Muscle of back (tissue), 11 donors: ENCODE results near the gene YPEL2. TPM values are rescaled to one million over a fixed set of nuclear protein-coding genes. Genes with fewer than 3 reads are reported as not detected.
A peak's percentile ranks its signal among the peaks of the same experiment; 100 is the strongest.

Source experiments
- DNase-seq, 3 donors: peaks; one replicate each; pipeline versions ENCODE4 v3.0.0 to v3.0.0-alpha.2; 2013
- polyA plus RNA-seq, 10 donors: library from polyadenylated mRNA; unstranded; fragments of 120-200 nt; gene quantifications; one replicate each; pipeline ENCODE4 v1.2.1, GENCODE V29; 2013; ENCODE audit not compliant: insufficient read length in 10 of 10

Gene YPEL2
- polyA plus RNA-seq, 10 donors: 10.8 to 17.4 (median 14.4) TPM

- DNase-seq: peak; percentile 53 to 83 (median 70)
These were observed 2.0 kb upstream of the YPEL2 start for GRCh38 chr17:59329176-59330052.

GRCh38 chr17:59330053-59330942 is 1.2 kb upstream of the YPEL2 start:
- peak in 1 of 3 donors; percentile 48 for DNase-seq

DNA sequence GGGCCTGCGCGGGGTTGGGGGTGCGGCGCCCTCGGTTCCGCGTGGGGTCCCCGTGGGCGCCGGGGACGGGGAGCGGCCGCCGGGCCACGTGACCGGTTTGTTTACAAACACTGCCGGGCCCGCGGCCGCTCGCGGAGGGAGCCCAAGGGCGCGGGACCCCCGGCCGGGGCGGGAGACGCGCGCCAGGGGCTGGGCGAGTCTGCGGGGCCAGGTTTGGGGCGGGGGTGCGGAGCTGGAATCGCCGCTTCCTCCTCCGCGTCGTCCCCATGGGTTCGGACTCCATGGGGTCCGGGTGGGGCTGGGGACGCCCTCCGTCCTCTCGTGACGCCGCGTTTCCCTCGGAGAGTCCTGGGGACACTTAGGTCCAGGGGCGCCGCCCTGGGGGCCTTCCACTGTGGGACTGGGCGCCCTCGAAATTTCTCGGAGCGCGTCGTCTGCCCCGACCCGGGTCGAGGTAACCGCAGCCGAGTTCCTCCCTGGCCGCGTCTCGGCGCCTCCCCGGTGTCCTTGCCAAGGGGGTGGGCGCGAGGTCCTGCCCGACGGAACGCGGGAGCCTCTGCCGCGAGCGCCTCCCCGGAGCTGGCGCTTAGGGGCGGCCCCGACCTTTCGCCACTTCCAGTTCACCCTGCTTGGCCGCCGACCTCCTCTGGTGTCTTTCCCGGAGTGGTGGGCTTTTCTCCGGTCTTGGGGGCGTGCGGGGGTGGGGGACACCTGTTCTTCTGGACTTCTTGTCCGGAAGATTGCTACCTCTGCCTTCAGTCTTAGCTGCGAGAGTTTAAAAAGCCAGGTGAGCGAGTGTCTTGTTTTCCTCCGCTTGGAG is 684 bp downstream of the YPEL2 start:
- peak in 2 of 3 donors; percentile 30 to 68 for DNase-seq

DNA sequence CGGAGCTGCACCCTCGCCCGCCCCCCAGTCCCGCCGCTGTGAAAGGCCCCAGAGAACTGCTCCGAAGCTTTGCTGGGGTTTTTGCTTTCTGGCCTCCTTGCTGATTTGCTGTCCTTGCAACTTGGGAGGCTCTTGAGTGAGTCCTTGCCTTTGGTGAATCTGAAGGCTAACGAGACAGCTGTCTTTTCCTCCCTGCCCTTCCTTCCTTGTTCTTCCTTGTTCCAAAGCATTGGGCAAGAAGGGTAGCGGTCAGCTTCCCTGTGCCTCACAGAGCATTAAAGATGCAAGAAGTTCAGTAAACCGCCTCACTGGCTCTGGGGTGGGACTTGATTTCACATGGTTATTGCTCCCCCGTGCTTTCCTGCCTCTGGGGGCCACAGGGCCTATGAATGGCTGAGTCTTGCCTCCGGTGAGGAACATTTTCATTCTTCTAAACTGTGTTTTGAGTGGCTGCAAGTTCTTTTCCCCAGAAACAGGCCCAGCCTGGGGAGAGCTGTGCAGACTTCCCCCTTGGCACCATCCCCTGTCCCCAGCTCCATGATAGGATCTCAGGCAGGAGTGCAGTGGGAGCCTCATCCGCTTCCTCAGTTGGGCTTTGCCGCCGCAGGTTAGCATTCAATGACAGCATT is 1.4 kb downstream of the YPEL2 start:
- peak in 2 of 3 donors; percentile 29 to 51 for DNase-seq

DNA sequence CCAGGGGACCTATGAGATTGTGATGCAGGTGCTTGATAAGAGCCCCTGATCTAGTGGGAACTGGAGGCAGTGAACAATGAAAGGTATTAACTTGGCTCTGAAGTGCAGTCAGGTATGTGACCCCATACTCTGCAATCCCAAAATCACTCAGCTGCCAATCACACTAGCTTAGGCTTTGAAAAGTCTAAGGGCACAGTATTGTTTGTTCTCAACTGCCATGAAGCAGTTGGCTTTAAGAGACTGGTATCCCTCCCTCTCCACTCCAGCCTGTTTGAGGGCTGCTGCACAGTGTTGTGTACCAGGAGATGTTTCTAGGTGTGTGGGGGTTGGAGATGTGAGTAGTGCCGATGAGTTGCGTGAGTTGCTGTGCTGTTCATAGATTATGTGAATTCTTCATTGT is 2.4 kb downstream of the YPEL2 start:
- no peak for DNase-seq

DNA sequence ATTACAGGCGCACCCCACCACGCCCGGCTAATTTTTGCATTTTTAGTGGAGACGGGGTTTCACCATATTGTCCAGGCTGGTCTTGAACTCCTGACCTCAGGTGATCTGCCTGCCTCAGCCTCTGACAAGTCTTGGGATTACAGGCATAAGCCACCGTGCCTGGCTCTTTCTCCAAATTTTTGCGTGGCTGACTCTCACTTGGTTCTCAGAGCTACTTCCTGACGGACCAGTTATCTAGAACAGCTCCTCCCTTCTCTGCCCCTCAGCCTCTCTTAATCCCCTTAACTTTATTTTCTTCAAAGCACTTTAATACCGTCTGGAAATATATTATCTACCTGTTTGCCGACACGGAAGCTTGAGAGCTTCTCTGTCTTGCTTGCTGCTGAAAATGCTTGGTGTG is 4.2 kb downstream of the YPEL2 start:
- DNase-seq: no peak

- DNase-seq: no peak
These were observed 6.4 kb downstream of the YPEL2 start for GRCh38 chr17:59337741-59338299.

GRCh38 chr17:59338498-59338897 is 7.0 kb downstream of the YPEL2 start:
- no peak for DNase-seq

DNA sequence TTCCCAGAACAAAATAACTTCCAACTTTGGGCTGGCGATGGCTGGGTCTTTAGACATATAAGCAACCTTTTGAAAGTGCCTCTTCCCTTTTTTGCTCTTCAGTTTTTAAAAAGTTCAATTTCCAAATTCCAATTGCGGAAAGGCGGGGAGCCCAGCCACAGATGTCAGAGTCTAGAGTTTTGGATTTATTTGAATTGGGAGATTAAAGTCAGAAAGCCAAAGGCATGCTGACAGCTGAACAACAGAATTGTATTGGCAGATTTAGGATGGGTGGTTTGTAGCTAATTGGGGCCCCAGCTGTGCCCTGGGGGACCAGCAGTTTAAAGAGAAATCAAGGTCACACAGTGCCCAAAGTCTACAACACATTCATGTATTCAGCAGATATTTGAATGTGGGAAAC is 10.5 kb downstream of the YPEL2 start:
- DNase-seq: no peak

GRCh38 chr17:59342681-59343131 is 11.3 kb downstream of the YPEL2 start:
- no peak for DNase-seq

GRCh38 chr17:59345476-59345875 is 14.0 kb downstream of the YPEL2 start:
- no peak for DNase-seq

DNA sequence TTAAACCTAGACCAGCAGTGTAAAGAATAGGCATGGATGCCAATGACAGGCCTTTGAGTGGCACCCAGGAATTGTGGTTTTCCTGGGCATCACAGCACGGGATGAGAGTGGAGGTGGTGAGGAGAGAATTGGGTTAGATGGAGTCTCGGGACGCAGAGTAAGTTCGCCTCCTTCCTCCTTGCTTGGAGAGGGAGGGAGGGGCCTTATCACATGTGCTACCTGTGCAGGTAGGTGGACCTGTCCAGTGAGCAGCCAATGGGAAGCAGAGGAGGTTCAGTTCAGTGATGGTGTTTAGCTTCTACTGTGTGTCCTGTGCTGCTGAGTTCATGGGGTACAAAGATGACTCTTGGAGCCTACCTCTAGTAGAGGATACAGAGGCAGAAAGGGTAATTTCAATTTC is 14.9 kb downstream of the YPEL2 start:
- no peak for DNase-seq

DNA sequence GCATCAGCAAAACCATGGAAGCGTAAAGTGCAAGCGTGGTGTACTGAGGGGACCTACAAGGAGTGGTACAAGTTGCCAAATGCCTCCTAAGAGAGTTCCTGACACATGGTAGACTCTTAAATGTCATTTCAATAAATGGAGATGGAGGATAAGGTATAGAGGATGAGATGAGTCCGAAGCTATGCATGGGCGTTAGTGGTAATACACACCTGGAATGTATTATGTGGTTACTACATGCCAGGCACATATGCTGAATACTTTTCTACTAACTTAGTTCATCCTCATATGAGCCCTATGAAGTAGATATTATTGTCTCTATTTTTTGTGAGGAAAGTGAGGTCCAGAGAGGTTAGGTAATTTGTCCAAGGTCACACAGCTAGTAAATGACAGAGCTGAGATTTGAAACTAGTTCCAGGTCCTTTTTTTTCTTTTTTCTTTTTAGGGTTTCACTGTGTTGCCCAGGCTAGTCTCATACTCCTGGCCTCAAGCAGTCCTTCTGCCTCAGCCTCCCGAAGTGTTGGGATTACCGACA is 15.5 kb downstream of the YPEL2 start:
- no peak for DNase-seq

DNA sequence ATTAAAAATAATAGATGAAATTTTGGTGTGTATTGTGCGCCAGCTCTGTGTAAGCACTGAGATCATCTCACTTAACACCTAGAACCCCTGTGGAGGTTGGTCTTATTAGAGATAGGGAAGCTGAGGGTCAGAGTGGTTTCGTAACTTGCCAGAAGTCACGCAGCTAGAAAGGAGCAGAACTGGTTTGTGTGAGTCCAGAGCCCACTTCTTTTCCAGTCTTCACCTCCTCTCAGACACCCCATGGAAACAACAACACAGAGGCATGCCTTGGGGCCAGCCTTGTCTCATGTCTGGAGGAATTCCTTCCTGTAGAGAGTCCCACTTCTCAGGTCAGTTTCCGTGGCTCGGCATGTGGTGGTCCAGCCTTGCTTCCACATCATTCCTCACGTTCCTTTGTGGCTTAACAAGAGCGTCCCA is 16.5 kb downstream of the YPEL2 start:
- no peak for DNase-seq

GRCh38 chr17:59349178-59349577 is 17.7 kb downstream of the YPEL2 start:
- no peak for DNase-seq

- no peak for DNase-seq
These were observed 21.8 kb downstream of the YPEL2 start for GRCh38 chr17:59353106-59353854.

DNA sequence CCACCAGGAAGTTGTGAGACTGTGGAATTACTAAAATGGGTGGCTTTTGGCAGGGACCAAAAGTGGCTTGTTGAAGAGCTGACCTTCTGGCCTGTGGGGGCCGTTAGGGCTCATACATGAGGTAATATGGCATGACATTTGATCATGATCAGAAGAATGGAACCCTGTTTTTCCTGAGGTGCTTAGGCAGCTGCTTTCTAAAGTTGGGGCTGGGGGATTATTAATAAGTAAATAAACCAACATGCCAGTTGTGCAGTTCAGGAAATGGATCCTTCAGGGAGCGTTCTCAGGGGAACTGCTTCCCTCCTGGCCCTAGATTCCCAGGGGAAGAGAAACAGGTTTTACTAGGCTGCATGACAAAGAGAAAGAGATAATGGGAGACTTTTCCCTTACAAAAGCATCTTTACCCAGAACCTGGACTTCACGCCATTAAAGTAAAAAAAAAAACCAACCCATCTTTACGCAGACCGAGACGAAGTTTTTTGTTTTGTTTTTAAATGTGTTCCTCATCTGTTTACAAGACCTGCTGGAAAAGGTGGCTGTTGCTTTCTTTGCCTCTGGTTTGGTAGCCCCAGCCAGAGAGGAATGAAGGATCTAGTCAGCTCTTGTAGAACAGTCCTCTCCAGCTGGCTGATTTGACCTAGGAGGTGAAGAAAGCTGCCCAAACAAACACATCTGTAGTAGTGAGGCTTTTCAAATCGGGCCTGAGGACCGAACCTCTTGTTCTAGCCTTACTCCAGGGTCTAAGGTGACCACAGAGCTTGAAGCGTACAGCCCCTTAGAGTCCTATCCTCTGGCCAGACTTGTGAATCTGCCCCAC is 22.7 kb downstream of the YPEL2 start:
- DNase-seq: no peak

GRCh38 chr17:59355030-59355701 is 23.7 kb downstream of the YPEL2 start:
- no peak for DNase-seq
